NCI-H1417 (cell line): ENCODE measurements around the gene C4orf50.
A peak's percentile ranks its signal among the peaks of the same experiment; 100 is the strongest.
"Not testable (repeated sequence)": the region's sequence is repeated elsewhere in the genome, so short reads cannot be mapped to it uniquely, and the experiment has no call there.

Source experiments
- DNase-seq, 3 experiments: peaks; one replicate each; lab custom pipeline; 2025; lab: John Stamatoyannopoulos, UW

The C4orf50 gene

DNA sequence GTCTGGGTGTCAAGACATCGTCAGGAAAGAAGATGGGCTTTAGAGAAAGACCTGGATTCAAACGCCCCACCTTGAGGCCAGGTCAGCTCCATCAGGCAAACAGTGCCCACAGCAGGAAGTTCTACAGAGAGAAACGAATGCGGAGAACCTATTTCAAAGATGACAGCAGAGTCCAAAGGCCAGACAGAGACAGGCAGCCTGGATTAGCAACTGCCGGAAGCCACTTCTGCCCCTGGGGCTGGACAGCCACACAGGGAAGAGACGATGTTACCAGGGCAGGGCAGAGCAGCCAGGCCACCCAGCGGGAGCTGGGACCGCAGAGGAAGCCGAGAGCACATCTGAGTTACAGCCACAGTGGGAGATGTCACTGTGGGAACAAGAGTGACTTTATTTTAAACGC, 1.2 kb downstream of the C4orf50 start:
- DNase-seq, result no peak

- no peak for DNase-seq
These were observed 4.7 kb downstream of the C4orf50 start for GRCh38 chr4:6013564-6013963.

- no peak for DNase-seq
These were observed 6.0 kb downstream of the C4orf50 start for GRCh38 chr4:6012200-6012599.

GRCh38 chr4:6011686-6012085, 6.5 kb downstream of the C4orf50 start:
- DNase-seq, result peak in 1 of 3 experiments; percentile 24

- no peak for DNase-seq
These were observed 7.0 kb downstream of the C4orf50 start for GRCh38 chr4:6011271-6011671.

DNA sequence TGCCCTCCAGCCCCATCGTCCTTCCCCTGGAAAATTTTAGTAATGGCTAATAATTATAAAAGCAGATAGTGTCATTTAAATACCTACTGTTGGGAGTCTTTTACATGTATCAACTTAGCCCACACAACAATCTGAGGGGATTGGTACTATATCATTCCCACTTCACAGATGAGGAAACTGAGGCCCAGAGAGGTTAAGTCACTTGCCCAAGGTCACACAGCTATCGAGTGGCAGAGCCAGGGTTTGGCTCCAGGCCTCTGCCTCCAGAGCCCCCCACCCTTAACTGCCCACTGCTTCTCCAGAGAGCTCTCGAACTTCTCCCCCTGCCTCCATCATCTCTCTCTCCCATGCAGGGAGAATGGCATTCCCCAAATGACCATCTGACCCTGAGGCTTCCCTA, 7.4 kb downstream of the C4orf50 start:
- no peak for DNase-seq

GRCh38 chr4:6009452-6009851, 8.8 kb downstream of the C4orf50 start:
- peak in 1 of 3 experiments; percentile 41 for DNase-seq

- DNase-seq, result peak in 2 of 3 experiments; percentile 52 to 67
These were observed 9.4 kb downstream of the C4orf50 start for GRCh38 chr4:6008766-6009385.

DNA sequence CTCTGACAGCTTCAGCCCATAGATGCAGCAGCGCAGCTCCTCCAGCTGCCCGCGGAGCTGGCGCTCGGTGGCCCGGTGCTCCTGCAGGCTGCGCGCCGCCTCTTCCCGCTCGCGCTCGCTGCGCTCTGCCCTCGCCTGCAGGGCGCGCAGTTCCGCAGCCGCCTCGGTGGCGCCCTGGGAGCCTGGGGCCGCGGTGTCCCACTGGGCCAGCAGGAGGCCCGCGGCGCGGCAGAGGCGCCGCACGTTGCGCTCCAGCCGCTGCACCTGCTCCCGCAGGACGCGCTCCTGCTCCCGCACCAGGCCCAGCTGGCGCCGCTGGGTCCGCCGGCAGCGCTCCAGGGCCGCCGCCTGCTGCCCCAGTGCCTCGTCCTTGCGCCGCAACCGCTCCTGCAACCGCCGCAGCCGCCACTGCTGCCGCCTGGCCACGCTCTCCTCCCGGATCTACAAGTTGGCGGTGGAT, 10.1 kb downstream of the C4orf50 start:
- DNase-seq, result peak in 2 of 3 experiments; percentile 75 to 80

GRCh38 chr4:6005175-6005574, 13.1 kb downstream of the C4orf50 start:
- DNase-seq, result no peak

- not testable (repeated sequence) for DNase-seq
These were observed 14.7 kb downstream of the C4orf50 start for GRCh38 chr4:6003485-6003884.

GRCh38 chr4:6002926-6003325, 15.3 kb downstream of the C4orf50 start:
- DNase-seq, result no peak

- DNase-seq, result no peak
These were observed 15.8 kb downstream of the C4orf50 start for GRCh38 chr4:6002492-6002833.

- no peak for DNase-seq
These were observed 16.3 kb downstream of the C4orf50 start for GRCh38 chr4:6001680-6002491.

DNA sequence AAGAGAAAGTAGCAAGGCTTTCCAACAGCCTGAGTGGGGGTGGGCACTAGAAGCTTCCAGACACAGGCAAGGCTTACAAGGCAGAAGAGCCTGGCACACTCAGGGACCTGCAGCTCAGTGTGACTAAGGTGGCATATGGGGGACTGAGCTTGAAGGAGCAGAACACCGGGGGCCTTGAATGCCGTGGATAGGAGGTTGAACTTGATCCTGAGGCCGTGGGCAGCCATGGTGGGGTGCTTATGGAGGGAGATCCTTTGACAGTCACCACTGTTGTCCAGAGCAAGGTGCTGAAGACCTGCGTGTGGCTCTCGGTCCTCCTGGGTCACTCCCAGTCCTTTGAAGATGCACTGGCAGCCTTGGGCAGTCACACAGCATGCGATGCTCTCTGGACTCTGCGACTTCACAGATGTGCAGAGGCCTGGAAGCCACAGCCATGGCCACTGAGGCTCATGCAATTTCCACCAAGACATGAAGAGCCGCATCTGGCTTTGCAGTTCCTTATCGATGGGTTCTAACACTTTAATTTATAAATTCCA, 18.3 kb downstream of the C4orf50 start:
- DNase-seq, result no peak

- no peak for DNase-seq
These were observed 18.9 kb downstream of the C4orf50 start for GRCh38 chr4:5999356-5999755.

DNA sequence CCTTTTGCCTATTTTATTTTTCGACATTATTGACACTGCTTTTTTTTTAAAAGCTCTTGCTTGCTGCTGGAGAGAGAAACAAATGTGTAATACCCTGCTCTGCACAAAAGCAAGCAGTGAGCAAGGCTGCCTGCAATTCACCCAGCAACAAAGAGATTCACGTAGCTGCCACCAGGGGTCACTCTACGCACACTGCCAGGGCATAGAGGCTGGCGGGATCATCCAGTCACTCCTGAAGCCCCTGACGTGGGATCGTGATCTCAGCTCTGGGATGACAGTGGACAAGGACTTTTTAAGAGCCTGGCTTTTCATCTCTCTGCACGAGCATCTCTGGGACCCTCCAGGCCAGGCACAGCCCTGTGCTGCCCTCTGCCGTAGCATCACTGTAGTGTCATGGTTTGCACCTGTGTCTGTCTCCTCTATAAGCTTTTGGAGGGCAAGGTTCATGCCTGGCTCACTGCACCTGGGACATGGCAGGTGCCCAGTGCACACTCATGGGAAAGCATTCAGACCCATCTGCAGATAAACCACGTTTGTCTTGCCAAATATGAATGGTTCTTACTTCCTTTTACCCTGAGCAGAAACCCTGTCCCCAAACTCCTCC, 19.8 kb downstream of the C4orf50 start:
- peak; percentile 64 to 87 (median 81) for DNase-seq

DNA sequence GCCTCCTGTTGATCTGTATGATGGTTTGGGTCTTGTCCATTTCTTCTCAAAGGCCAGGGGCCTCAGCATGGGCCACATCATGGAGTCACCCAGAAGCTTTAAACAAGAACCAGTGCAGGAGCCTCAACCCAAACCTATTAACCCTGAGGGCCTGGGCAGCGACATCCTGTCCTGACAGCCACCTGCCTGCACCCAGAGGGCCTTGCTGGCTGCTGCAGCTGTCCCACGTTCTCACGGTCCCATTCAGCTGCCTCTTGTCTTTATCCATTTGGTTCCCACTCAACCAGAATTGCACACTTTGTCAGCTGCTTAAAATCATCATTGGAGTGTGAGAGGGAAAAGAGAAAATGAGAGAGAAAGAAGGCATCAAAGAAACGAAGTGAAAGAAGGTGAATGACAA, 21.6 kb downstream of the C4orf50 start:
- peak in 2 of 3 experiments; percentile 22 to 58 for DNase-seq

- peak in 1 of 3 experiments; percentile 31 for DNase-seq
These were observed 22.2 kb downstream of the C4orf50 start for GRCh38 chr4:5995901-5996623.

DNA sequence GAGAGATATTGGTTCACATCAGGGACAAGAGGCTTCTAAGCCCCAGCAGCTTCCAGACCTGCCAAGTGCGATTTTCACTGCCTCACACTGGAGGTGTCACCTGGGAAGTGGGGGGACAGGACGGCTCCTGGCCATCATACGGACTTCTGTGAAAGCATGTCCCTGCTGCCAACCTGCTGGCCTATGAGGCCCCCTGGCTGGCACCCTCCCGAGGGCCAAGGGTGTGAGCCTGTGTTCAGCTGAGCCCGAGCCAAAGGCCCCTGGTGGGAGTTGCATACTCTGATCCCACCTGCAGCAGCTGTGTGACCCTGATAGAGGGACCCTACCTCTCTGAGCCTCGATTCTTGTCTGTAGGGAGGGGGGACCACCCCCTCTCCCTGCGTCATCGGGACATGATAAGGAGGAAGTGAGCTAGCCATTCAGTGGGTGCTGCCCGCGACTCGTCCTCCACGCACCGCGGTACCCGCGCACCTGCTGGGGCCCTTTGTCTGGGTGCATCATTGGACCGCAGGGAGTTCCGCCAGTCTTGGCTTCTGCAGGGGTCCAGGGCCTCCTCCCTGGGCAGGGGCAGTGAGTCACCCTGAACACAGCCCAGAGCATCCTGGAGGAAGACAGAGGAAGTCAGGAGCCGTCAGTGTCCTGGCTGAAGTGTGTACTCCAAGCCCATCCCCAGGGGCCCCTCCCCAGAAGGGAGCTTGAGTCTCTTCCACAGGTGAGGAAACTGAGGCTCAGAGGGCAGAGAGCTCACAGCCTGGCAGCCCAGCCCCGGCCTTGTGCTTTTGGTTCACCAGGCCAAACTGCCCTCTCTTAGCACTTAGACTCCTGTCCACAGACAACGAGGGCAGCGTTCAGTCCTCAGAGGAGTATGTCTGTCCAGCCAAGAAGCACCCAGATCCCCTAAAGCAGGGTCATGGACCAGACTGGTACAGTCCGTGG, 24.1 kb downstream of the C4orf50 start:
- DNase-seq, result no peak

DNA sequence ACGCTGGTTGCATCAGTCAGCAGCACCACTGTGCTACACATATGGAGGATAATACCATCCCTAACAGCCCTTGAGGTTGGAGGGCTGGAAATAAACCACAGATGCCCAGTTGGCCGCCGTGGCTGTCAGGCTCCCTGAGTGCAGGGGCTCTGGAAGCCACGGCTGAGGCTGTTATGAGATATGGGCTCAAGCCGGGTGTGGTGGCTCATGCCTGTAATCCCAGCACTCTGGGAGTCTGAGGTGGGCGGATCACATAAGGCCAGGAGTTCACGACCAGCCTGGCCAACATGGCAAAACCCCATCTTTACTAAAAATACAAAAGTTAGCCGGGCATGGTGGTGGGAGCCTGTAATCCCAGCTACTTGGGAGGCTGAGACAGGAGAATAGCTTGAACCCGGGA, 24.9 kb downstream of the C4orf50 start:
- DNase-seq, result not testable (repeated sequence)
